HEK293 (cell line): ENCODE data around the gene LY6G5C.

Experiments used
- OSR2 ChIP-seq: fragments of 450-650 bp; formaldehyde crosslinking; IDR thresholded peaks from 2 replicates; pipeline ENCODE4 v1.5.1; 2016; ENCODE audit warnings: missing biosample characterization, missing genetic modification characterization
- YY1 ChIP-seq: fragments of 450-650 bp; formaldehyde crosslinking; IDR thresholded peaks from 2 replicates; pipeline ENCODE4 v1.5.1; 2018; ENCODE audit warnings: missing biosample characterization, missing genetic modification characterization
- ZFP37 ChIP-seq: fragments of 450-650 bp; formaldehyde crosslinking; IDR thresholded peaks from 2 replicates; pipeline ENCODE4 v1.5.1; 2016; ENCODE audit warnings: missing biosample characterization, missing genetic modification characterization
- ZNF146 ChIP-seq: fragments of 450-650 bp; formaldehyde crosslinking; IDR thresholded peaks from 2 replicates; pipeline ENCODE4 v1.5.1; 2016; ENCODE audit warnings: missing biosample characterization, missing genetic modification characterization
- ZNF24 ChIP-seq: fragments of 450-650 bp; formaldehyde crosslinking; IDR thresholded peaks from 2 replicates; pipeline ENCODE4 v1.5.1; 2016; ENCODE audit warnings: missing biosample characterization, missing genetic modification characterization
- ZNF837 ChIP-seq: fragments of 450-650 bp; formaldehyde crosslinking; IDR thresholded peaks from 2 replicates; pipeline ENCODE4 v1.5.1; 2016; ENCODE audit warnings: missing biosample characterization, missing genetic modification characterization
- TF ChIP-seq, protein P1 (sequence below): fragments of 450-650 bp; formaldehyde crosslinking; IDR thresholded peaks from 2 replicates; pipeline ENCODE4 v1.5.1; 2016; ENCODE audit warnings: missing biosample characterization, missing genetic modification characterization
- TF ChIP-seq, protein P2 (sequence below): fragments of 450-650 bp; formaldehyde crosslinking; IDR thresholded peaks from 2 replicates; pipeline ENCODE4 v1.5.1; 2017; ENCODE audit warnings: missing biosample characterization, missing genetic modification characterization
- TF ChIP-seq, protein P3 (sequence below): fragments of 450-650 bp; formaldehyde crosslinking; IDR thresholded peaks from 2 replicates; pipeline ENCODE4 v1.5.1; 2016; ENCODE audit warnings: missing biosample characterization, missing genetic modification characterization, low read depth
- TF ChIP-seq, protein P4 (sequence below): fragments of 450-650 bp; formaldehyde crosslinking; IDR thresholded peaks from 2 replicates; pipeline ENCODE4 v1.5.1; 2016; ENCODE audit warnings: missing biosample characterization, missing genetic modification characterization
- TF ChIP-seq, protein P5 (sequence below): fragments of 450-650 bp; formaldehyde crosslinking; IDR thresholded peaks from 2 replicates; pipeline ENCODE4 v1.5.1; 2016; ENCODE audit warnings: missing biosample characterization, missing genetic modification characterization

DNA sequence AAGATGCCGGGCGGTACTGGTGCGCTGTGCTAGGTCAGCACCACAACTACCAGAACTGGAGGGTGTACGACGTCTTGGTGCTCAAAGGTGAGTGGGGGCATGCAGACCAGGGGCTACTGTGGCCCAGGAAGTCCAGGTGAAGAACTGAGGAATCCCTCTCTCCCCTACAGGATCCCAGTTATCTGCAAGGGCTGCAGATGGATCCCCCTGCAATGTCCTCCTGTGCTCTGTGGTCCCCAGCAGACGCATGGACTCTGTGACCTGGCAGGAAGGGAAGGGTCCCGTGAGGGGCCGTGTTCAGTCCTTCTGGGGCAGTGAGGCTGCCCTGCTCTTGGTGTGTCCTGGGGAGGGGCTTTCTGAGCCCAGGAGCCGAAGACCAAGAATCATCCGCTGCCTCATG, 26.8 kb upstream of the LY6G5C start:
- no peak for TF ChIP-seq ZNF837
- TF ChIP-seq, protein P1, sequence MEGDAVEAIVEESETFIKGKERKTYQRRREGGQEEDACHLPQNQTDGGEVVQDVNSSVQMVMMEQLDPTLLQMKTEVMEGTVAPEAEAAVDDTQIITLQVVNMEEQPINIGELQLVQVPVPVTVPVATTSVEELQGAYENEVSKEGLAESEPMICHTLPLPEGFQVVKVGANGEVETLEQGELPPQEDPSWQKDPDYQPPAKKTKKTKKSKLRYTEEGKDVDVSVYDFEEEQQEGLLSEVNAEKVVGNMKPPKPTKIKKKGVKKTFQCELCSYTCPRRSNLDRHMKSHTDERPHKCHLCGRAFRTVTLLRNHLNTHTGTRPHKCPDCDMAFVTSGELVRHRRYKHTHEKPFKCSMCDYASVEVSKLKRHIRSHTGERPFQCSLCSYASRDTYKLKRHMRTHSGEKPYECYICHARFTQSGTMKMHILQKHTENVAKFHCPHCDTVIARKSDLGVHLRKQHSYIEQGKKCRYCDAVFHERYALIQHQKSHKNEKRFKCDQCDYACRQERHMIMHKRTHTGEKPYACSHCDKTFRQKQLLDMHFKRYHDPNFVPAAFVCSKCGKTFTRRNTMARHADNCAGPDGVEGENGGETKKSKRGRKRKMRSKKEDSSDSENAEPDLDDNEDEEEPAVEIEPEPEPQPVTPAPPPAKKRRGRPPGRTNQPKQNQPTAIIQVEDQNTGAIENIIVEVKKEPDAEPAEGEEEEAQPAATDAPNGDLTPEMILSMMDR (tag by site-specific recombination): no peak
- TF ChIP-seq, protein P2, sequence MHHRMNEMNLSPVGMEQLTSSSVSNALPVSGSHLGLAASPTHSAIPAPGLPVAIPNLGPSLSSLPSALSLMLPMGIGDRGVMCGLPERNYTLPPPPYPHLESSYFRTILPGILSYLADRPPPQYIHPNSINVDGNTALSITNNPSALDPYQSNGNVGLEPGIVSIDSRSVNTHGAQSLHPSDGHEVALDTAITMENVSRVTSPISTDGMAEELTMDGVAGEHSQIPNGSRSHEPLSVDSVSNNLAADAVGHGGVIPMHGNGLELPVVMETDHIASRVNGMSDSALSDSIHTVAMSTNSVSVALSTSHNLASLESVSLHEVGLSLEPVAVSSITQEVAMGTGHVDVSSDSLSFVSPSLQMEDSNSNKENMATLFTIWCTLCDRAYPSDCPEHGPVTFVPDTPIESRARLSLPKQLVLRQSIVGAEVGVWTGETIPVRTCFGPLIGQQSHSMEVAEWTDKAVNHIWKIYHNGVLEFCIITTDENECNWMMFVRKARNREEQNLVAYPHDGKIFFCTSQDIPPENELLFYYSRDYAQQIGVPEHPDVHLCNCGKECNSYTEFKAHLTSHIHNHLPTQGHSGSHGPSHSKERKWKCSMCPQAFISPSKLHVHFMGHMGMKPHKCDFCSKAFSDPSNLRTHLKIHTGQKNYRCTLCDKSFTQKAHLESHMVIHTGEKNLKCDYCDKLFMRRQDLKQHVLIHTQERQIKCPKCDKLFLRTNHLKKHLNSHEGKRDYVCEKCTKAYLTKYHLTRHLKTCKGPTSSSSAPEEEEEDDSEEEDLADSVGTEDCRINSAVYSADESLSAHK (tag by site-specific recombination): no peak
- TF ChIP-seq ZNF24 (tag by site-specific recombination): no peak
- TF ChIP-seq, protein P3, sequence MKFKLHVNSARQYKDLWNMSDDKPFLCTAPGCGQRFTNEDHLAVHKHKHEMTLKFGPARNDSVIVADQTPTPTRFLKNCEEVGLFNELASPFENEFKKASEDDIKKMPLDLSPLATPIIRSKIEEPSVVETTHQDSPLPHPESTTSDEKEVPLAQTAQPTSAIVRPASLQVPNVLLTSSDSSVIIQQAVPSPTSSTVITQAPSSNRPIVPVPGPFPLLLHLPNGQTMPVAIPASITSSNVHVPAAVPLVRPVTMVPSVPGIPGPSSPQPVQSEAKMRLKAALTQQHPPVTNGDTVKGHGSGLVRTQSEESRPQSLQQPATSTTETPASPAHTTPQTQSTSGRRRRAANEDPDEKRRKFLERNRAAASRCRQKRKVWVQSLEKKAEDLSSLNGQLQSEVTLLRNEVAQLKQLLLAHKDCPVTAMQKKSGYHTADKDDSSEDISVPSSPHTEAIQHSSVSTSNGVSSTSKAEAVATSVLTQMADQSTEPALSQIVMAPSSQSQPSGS: no peak
- no peak for TF ChIP-seq OSR2 (tag by site-specific recombination)
- no peak for TF ChIP-seq ZNF146 (tag by site-specific recombination)
- TF ChIP-seq ZFP37 (tag by site-specific recombination): no peak
- TF ChIP-seq, protein P4, sequence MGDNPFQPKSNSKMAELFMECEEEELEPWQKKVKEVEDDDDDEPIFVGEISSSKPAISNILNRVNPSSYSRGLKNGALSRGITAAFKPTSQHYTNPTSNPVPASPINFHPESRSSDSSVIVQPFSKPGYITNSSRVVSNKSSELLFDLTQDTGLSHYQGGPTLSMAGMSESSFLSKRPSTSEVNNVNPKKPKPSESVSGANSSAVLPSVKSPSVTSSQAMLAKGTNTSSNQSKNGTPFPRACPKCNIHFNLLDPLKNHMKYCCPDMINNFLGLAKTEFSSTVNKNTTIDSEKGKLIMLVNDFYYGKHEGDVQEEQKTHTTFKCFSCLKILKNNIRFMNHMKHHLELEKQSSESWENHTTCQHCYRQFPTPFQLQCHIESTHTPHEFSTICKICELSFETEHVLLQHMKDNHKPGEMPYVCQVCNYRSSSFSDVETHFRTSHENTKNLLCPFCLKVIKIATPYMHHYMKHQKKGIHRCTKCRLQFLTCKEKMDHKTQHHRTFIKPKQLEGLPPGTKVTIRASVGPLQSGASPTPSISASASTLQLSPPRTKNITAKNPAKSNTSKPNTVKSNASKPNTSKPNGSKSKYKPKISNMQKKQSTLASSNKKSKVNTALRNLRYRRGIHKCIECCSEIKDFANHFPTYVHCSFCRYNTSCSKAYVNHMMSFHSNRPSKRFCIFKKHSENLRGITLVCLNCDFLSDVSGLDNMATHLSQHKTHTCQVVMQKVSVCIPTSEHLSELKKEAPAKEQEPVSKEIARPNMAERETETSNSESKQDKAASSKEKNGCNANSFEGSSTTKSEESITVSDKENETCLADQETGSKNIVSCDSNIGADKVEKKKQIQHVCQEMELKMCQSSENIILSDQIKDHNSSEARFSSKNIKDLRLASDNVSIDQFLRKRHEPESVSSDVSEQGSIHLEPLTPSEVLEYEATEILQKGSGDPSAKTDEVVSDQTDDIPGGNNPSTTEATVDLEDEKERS (tag by site-specific recombination): no peak
- TF ChIP-seq YY1 (tag by site-specific recombination): no peak
- TF ChIP-seq, protein P5, sequence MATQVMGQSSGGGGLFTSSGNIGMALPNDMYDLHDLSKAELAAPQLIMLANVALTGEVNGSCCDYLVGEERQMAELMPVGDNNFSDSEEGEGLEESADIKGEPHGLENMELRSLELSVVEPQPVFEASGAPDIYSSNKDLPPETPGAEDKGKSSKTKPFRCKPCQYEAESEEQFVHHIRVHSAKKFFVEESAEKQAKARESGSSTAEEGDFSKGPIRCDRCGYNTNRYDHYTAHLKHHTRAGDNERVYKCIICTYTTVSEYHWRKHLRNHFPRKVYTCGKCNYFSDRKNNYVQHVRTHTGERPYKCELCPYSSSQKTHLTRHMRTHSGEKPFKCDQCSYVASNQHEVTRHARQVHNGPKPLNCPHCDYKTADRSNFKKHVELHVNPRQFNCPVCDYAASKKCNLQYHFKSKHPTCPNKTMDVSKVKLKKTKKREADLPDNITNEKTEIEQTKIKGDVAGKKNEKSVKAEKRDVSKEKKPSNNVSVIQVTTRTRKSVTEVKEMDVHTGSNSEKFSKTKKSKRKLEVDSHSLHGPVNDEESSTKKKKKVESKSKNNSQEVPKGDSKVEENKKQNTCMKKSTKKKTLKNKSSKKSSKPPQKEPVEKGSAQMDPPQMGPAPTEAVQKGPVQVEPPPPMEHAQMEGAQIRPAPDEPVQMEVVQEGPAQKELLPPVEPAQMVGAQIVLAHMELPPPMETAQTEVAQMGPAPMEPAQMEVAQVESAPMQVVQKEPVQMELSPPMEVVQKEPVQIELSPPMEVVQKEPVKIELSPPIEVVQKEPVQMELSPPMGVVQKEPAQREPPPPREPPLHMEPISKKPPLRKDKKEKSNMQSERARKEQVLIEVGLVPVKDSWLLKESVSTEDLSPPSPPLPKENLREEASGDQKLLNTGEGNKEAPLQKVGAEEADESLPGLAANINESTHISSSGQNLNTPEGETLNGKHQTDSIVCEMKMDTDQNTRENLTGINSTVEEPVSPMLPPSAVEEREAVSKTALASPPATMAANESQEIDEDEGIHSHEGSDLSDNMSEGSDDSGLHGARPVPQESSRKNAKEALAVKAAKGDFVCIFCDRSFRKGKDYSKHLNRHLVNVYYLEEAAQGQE (tag by site-specific recombination): no peak
